Hematopoietic multipotent progenitor cell (in vitro differentiated cells): ENCODE results near the gene CD320. TPM values are rescaled to one million over a fixed set of nuclear protein-coding genes. Genes with fewer than 3 reads are reported as not detected.
"Not testable (repeated sequence)": the region's sequence is repeated elsewhere in the genome, so short reads cannot be mapped to it uniquely, and the experiment has no call there.

Experiments used
- DNase-seq, 3 donors: peaks; one replicate each; pipeline ENCODE4 v3.0.0-alpha.2; 2011 to 2015; ENCODE audit warnings: low read depth in 2 of 3, low spot score in 2 of 3
- total RNA-seq: library from RNA; depleted of rRNA; stranded (reverse); fragments of >200 nt; gene quantifications from one replicate; pipeline ENCODE4 v1.2.3, GENCODE V29; 2012

Gene CD320
- total RNA-seq, 1 donor, result 13.7 TPM

DNA sequence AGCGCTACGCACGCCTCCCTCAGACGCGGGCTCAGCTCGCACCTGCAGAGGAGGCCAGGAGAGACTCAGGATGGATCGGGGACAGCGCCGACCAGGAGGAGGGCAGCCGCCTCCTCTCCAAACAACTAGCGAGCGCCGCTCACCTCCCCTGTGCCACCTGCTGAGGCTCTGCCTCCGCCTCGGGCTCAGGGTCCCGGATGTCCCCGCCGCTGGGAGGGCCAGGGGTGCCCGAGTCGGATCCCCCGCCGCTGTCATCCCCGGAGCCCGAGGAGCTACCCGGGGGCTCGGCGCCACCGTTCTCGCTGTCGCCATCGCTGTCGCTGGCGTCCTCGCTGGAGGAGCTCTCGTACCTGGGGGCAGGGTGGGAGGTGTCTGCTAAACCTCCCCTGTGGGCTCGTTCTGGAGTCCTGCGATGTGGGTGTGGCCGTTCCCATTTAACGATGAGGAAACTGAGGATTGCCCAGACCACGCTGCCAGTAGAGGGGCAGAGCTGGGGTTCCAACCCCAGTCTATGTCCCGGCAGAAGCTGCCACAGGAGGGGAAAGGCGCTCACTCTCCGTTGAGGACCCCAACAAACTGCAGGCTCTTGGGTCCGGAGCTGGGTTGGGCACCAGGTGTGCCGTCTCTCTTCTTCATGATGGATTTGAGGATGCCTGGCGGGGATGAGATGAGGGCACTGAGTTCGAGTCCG, 25.8 kb upstream of the CD320 start:
- DNase-seq, result no peak

DNA sequence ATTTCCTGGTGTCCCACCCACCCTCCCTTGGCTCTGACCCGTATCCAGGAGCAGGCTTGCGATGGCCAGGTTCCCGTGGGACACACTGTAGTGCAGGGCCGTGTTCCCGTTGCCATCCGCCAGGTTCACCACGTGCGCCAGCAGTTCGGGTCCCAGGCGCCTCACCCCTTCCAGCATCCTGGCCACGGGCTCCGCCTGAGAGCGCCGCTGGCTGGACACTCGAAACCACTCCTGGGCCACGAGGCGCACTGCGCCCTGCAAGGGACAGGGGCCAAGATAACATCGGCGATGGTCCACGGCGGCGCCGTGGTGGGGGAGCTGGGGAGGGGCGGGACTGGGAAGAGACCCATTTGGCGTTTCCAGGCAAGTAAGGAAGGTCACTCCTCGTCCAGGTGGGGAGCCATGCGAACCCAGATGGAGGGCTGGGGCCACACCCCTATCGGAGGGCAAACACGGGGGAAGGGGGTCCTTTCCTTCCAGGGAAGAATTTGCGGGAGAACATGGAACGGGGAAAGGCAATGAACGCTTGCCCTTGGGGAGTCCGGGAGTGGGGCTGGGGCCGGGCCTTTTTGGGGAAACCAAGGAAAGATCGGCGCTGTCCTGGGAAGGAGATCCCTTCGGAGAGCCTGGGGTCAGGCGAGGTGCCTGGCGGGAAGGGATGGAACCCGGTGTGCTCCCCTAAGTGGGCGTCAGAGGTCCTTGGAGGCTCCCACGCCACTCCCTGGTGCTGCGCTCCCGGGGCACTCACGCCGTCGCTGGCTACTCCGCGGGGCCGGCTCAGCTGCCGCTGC, 25.0 kb upstream of the CD320 start:
- no peak for DNase-seq

DNA sequence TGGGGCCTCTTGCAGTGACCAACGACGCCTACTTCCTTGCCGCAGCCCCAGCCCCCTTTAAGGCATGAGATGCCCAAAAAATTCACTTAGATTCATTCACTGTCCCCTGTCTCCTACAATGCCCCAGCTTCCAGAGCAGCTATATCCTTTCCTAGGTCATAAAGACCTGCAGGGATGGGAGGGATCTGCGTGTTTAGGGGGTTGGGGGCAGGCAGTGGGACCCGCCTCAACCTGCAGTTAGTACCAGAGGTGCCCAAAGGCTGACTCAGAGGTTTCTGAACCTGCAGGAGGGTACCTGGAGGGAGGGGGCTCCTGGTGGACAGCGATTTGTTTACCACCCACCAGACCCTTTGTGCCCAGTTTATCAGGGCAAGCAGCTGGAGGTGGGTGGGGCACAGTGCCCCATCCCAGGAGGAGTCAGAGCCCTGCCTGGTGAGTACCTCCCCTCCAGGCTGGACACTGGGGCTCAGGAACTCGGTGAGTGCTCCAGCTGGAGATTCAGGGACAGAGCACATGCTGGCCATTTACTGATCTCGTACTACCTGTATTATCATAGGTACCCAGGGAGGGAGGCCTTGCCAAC, 23.2 kb upstream of the CD320 start:
- no peak for DNase-seq

DNA sequence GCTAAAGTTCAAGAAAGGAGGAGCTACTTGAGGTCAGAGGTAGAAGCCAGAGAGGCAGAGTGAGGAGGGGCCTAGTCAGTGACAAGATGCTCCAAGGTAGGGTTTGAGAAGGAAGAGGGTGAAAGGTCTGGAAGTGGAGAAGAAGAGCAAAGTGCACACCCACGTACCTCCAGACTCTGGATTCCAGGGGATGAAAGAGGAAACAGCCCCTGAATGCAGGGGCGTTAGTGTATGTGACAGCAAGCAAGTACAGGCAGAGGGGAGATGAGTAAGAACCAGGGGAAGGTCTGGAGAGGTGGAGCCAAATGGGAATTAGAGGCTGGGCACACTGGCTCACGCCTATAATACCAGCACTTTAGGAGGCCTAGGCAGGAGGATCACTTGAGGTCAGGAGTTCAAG, 21.8 kb upstream of the CD320 start:
- no peak for DNase-seq

DNA sequence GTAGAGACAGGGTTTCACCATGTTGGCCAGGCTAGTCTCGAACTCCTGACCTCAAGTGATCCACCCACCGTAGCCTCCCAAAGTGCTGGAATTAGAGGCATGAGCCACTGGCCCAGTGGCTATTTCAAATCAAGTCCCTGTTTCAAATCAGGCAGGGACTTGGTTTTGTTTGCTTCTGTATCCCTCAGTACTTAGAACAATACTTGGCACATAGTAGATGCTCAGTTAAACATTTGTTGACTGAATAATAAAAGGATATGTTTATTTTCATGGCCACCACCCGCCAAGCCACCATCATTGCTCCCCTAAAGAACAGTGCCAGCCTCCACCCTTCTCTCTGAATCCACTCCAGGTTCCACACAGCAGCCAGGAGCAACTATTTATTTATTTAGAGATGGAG, 17.3 kb upstream of the CD320 start:
- no peak for DNase-seq

DNA sequence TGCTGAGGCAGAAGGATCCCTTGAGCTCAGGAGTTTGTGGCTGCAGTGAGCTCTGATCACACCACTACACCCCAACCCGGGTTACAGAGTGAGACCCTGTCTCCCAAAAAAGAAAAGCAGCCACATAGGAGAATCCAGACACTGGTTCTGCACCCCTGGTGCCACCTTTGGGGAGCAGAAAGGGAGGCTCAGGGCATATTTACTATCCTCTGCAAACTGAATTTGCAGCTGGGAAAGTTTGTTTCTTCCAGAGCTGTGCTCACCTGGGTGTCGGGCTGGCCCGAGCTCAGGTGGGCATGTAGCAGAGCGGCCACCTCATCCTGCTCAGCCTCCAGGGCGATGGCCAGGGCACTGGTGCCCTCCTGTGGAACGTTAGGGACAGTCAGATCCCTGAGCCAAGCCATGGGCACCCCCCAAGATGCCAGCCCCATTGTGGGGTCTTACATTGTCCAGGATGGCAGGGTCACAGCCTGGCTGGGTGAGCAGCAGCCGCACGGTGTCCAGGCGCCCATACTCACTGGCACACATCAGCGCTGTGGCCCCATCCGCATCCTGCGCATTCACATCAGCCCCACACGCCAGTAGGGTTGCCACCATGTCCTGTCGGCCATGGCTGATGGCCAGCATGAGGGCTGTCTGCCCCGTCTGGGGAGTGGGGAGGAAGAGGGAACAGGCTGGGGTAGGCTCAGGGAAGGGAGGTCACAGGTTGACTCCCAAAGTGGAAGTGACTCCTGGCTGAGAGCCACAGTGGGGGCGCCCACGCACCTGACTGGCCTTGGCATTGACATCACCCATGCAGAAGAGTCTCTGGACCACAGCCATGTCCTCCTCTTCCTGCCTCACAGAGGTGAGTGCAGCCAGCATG, 16.3 kb upstream of the CD320 start:
- DNase-seq, result no peak

DNA sequence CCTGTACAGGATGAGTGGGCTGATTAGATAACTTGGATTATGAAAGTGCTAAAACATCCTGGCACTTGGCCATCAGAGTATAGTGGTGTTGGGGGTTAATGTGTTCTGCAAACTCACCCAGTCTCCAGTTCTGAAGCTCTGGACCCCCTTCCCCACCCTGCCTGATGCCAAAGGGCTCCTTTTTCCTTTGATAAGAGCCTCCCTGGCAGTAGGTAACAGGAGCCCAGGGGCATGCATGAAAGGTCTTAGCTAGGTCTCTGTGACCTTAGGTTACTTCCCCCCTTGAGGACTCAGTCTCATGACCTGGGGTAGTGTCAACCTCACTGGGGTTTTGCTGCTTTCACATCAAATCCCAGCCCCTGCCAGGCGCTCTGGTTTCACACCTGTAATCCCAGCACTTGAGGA, 15.6 kb upstream of the CD320 start:
- peak in 2 of 3 donors; percentile 41 to 65 for DNase-seq

DNA sequence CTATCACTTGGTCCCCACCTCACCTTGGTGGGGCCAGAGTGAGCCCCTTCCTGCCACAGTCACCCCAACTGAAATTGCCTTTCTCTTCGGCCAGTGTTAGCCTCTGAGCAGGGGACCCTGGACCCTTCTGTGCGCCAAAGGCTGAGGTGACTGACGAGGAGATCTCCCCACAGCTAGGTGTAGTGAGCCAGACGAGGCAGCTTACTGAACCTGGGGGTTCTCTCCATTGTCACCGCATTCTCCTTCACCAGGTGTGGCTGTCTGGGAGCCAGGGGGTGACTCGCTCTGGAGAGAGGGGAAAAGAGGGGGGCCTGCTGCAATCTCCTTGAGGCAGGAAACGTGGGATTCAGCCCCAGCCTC, 14.5 kb upstream of the CD320 start:
- no peak for DNase-seq

DNA sequence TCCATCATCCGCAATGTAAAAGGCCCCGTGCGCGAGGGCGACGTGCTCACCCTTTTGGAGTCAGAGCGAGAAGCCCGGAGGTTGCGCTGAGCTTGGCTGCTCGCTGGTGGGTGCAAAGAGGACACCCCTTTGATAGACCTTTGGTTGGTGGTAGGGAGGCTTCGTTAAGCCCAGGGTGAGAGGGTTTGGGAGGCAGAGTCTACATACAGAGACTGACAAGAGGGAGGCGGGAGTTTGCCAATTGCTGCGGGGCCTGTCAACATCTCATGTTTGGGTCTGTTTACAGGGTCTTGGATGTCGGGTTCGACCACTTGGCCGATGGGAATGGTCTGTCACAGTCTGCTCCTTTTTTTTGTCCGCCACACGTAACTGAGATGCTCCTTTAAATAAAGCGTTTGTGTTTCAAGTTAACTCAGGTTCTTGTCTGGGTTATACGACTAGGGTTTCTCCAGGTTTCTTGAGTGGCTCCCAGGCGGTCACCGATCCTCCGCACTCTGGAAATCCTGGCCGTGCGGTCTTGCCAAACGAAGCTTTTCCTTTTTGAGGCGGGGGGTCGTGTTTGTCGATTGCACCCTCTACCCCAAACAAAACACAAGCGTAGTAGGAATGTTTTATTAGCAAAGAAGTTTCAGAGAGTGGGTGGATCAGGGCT, 14.0 kb upstream of the CD320 start:
- no peak for DNase-seq

DNA sequence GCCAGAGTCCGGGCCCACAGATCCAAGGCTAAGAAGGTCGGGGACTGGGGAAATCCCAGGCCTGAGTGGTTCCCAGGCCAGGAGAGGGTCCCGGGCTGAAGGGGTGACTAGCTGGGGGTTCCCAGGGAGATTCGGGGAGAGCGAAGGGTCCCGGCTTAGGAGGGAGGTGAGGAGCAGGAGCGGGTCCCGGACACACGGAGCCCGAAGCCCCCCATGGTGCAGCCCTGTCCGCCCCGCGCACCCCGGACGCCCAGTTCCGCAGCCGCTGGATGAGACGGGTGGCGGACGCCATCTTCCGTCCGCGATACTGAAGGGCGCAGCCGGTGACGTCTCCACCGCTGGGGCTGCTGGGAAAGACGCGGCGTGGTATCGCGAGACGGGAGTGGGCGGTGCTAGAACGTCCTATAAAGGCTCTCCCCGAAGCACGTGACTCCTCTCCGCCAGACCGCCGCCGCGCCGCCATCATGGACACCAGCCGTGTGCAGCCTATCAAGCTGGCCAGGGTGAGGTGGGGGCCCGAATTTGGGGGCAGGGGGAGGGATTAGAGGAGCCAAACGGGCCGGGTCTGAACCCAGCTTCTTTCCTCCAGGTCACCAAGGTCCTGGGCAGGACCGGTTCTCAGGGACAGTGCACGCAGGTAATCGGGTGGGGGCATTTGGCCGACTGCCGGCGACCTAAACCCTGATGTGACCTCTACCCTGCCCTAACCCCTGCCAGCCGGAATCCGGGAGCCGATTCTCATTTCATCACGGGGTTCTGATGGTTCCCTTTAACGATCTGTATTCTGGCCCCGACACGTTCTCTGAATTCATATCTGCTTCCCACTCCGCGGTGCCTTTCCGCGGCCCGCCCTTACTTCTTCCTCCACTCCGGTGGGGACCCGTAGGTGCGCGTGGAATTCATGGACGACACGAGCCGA, 13.2 kb upstream of the CD320 start, which contains the start of the genes NDUFA7 and RPS28:
Gene NDUFA7, minus strand, starts transcription at position 309 of the 919 bp plus-strand sequence. Its CDS starts 17 bp downstream, at position 292.
Gene RPS28, plus strand, starts transcription at position 430 of the 919 bp plus-strand sequence. Its CDS starts 35 bp downstream, at position 465.
- peak; percentile 95 to 97 (median 96) for DNase-seq

DNA sequence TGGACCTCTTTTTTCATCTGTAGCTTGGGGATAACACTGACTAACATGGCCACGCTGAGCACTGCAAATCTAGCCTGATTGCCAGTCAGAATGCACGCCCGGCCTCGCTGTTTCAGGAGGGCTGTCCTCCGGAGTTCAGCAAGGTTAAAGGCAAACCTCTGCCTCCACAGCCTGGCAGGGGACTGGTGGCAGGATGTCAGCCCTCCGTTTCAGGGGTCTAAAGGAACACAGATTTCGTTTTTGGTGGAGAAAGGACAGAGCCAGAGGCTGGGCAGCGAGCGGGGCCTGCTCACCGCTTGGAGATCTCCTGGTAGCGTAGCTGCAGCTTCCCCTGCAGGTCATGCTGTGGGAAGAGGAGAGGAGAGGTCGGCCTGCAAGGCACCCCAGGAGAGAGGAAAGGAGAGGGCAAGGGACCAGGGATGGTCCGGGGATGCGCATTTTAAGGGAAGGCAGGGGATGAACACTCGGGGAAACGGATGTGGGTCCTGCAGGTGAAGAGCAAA, 12.5 kb upstream of the CD320 start:
- DNase-seq, result peak in 2 of 3 donors; percentile 17 to 36

DNA sequence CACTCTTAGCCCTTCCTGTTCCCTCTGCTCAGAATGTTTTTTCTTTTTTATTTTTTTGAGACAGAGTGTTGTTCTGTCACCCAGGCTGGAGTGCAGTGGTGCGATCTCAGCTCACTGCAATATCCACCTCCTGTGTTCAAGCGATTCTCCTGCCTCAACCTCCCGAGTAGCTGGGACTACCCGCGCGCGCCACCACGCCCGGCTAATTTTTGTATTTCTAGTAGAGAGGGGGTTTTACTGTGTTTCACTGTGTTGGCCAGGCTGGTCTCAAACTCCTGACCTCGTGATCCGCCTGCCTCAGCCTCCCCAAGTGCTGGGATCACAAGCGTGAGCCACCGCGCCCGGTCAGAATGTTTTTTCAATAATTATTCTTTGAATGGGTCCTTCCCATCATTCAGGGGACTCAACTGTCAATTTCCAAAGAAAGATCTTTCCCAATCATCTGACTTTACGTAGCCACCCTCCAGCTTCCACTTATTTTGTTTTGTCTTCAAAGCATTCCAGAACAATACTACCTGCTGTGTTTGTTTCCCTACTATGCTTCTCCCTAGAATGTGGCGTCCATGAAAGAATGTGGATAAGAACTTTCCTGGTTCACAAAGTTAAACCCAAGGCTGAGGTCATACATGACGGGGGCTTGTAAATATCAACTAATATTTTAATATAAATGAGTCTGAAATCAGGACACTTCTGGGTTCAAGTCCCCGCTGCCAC, 11.8 kb upstream of the CD320 start:
- no peak for DNase-seq

DNA sequence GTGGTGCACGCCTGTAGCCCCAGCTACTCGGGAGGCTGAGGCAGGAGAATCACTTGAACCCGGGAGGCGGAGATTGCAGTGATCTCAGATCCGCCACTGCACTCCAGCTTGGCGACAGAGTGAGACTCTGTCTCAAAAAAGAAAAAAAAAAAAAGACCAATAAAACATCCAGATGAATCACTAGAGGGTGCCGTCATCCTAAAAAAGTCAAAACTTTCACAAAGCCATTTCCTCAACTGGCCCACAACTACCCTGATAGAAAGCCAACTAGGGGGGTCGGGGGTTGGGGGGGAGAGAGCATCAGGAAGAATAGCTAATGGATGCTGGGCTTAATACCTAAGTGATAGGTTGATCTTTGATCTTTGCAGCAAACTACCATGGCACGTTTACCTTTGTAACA, 10.7 kb upstream of the CD320 start:
- peak in 2 of 3 donors; percentile 33 to 34 for DNase-seq

DNA sequence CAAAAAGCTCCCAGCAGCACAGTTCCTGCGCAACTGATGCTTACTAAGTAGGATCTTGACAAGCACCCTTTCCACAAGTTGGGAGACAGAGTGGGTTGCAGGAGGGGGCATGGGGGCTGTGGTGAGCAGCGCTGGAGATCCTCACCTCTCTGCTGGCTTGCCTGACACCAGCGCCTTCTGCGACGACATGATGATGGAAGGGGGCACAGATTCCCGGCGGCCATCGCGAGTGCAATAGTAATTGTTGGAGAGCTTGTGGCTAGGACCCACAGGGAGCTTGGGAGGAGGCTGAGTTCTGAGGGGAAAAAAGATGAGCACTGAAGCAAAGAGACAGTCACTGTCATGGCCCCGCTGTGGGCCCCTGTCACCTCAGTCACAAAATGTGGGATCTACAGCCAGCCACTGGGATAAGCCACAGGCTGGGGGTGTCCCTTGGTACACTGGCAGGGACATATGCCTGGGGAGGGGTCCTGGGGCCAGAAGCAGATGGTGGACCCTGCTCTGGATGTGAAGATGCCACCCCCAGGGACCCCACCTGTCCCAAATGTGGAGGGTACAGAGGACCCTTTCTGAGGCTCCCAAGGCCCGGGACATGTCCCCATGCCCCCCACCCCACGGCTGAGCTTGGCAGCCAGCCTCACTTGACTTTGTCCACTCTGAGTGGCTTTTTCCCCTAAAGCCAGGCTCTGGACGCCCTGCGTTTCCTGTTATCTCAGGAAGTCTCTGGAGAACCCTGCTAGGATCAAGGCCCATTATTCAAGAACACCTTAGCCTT, 8.4 kb upstream of the CD320 start:
- DNase-seq, result no peak

DNA sequence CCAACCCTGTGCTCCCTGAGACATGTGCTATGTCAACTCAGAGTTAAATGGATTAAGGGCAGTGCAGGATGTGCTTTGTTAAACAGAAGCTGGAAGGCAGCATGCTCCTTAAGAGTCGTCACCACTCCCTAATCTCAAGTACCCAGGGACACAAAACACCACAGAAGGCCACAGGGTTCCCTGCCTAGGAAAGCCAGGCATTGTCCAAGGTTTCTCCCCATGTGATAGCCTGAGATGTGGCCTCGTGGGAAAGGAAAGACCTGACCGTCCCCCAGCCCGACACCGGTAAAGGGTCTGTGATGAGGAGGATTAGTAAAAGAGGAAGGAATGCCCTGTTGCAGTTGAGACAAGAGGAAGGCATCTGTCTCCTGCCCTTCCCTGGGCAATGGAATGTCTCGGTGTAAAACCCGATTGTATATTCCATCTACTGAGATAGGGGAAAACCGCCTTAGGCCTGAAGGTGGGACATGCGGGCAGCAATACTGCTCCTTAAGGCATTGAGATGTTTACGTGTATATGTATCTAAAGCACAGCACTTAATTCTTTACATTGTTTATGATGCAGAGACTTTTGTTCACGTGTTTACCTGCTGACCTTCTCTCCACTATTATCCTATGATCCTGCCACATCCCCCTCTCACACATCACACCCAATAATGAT, 7.0 kb upstream of the CD320 start:
- not testable (repeated sequence) for DNase-seq

DNA sequence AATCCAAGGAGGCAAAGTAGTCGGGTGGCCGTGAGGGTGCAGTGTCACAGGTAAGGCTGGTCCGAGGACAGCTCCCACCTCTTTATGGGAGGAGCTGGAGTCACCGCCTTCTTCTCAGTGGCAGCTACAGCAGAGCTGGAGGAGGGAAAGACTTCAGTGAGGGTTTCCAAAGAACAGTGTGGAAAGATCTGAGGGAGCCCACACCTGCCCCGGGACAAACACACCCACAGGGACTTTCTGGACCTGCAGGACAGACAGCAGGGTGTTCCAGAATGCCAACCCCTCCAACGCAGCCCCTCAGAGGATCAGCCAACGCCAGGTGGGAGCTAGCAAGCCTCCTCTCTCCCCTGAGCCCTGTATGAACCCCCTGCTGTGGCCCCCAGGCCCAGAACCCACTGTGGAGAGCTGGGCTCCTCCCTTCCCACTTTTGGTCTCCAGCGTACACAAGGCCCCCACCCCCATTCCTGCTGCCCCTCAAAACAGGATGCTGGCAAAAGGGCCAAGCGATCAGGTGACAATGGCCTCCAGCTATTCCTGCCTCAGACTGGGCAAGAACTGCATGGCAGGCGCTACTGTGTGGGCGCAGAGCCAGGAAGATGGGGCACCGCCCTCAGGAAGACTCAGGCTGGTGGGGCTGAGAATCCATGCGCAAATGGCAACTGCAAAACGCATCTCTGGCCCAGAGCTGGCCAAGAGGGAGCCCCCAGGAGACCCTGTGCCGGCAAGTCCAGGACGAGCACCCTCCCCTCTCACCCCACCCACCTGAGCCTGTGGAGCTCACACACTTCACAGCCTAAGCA, 3.5 kb upstream of the CD320 start:
- no peak for DNase-seq
